ENCODE measurements around the gene LCP2.

The LCP2 gene

GRCh38 chr5:170312666-170313065 is 15.1 kb upstream of the LCP2 start:
- in situ Hi-C loops (cut with MboI; ENCODE audit: low pct_unique_long_range_greater_than_20kb, low sequenced_read_pairs, unreplicated experiment) = no loop called here
- DNase-seq (ENCODE audit: low spot score) = no peak
- TF ChIP-seq CTCF (IDR thresholded peaks at IDR 0.05; ENCODE audit: extremely low read depth, insufficient read depth, missing control alignments) = no peak

GRCh38 chr5:170312301-170312595 is 14.7 kb upstream of the LCP2 start:
- no peak for DNase-seq (ENCODE audit: low spot score)
- no peak for TF ChIP-seq CTCF (IDR thresholded peaks at IDR 0.05; ENCODE audit: extremely low read depth, insufficient read depth, missing control alignments)
- in situ Hi-C loops (cut with MboI; ENCODE audit: low pct_unique_long_range_greater_than_20kb, low sequenced_read_pairs, unreplicated experiment) = no loop called here

- in situ Hi-C loops (cut with MboI; ENCODE audit: low pct_unique_long_range_greater_than_20kb, low sequenced_read_pairs, unreplicated experiment) = no loop called here
Observed at GRCh38 chr5:170311511-170312300, 14.1 kb upstream of the LCP2 start.

GRCh38 chr5:170310256-170310926 is 12.8 kb upstream of the LCP2 start:
- DNase-seq (ENCODE audit: low spot score) = no peak
- no peak for TF ChIP-seq CTCF (IDR thresholded peaks at IDR 0.05; ENCODE audit: extremely low read depth, insufficient read depth, missing control alignments)
- in situ Hi-C loops (cut with MboI; ENCODE audit: low pct_unique_long_range_greater_than_20kb, low sequenced_read_pairs, unreplicated experiment) = no loop called here

More at GRCh38 chr5:170311511-170312300, 14.1 kb upstream of the LCP2 start:
- DNase-seq (ENCODE audit: low spot score) = no peak
- TF ChIP-seq CTCF (IDR thresholded peaks at IDR 0.05; ENCODE audit: extremely low read depth, insufficient read depth, missing control alignments) = no peak

- no peak for TF ChIP-seq CTCF (IDR thresholded peaks at IDR 0.05; ENCODE audit: extremely low read depth, insufficient read depth, missing control alignments)
- in situ Hi-C loops (cut with MboI; ENCODE audit: low pct_unique_long_range_greater_than_20kb, low sequenced_read_pairs, unreplicated experiment) = no loop called here
- DNase-seq (ENCODE audit: low spot score) = no peak
Observed at GRCh38 chr5:170308686-170309085, 11.1 kb upstream of the LCP2 start.

GRCh38 chr5:170307575-170308465 is 10.2 kb upstream of the LCP2 start:
- no peak for TF ChIP-seq CTCF (IDR thresholded peaks at IDR 0.05; ENCODE audit: extremely low read depth, insufficient read depth, missing control alignments)
- in situ Hi-C loops (cut with MboI; ENCODE audit: low pct_unique_long_range_greater_than_20kb, low sequenced_read_pairs, unreplicated experiment) = no loop called here
- DNase-seq (ENCODE audit: low spot score) = peak; percentile 39
